Measurements from ENCODE around the gene NOS1AP.

- TF ChIP-seq, protein P1, sequence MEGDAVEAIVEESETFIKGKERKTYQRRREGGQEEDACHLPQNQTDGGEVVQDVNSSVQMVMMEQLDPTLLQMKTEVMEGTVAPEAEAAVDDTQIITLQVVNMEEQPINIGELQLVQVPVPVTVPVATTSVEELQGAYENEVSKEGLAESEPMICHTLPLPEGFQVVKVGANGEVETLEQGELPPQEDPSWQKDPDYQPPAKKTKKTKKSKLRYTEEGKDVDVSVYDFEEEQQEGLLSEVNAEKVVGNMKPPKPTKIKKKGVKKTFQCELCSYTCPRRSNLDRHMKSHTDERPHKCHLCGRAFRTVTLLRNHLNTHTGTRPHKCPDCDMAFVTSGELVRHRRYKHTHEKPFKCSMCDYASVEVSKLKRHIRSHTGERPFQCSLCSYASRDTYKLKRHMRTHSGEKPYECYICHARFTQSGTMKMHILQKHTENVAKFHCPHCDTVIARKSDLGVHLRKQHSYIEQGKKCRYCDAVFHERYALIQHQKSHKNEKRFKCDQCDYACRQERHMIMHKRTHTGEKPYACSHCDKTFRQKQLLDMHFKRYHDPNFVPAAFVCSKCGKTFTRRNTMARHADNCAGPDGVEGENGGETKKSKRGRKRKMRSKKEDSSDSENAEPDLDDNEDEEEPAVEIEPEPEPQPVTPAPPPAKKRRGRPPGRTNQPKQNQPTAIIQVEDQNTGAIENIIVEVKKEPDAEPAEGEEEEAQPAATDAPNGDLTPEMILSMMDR (IDR thresholded peaks at IDR 0.05; ENCODE audit: low read depth, low read length, poor library complexity, severe bottlenecking): no peak
- TF ChIP-seq EZH2phosphoT487 (IDR thresholded peaks at IDR 0.05; ENCODE audit: borderline replicate concordance, low read length): no peak
Measured at GRCh38 chr1:162137179-162137960, 67.9 kb downstream of the NOS1AP start.

Data from DOHH2 (cell line).